Stimulated activated CD8-positive, alpha-beta memory T cell treated with anti-CD3 and anti-CD28 coated beads, Interleukin-4, amount 100 ng/mL, for 24 hours (primary cell): Measurements from ENCODE around the gene OGG1.

Source experiments
- DNase-seq: peaks from one replicate; pipeline ENCODE4 v3.0.0-alpha.2; 2020; ENCODE audit warnings: low read depth

OGG1 gene

GRCh38 chr3:9727743-9728142 lies 22.0 kb upstream of the OGG1 start:
- DNase-seq = no peak

DNA sequence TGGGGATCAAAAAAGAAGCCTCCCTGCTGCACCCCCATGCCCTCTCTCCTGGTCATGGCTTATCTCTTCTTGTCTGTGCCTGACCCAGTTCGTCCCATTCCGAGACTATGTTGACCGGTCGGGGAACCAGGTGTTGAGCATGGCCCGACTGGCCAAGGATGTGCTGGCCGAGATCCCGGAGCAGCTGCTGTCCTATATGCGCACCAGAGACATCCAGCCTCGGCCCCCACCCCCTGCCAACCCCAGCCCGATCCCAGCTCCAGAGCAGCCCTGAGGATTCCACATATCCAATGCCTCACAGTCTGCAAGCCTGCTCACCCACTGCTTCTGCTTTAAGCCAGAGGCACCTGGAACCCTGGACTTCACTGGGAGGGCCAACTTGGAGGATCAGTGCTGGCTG lies 20.3 kb upstream of the OGG1 start:
- no peak for DNase-seq

DNA sequence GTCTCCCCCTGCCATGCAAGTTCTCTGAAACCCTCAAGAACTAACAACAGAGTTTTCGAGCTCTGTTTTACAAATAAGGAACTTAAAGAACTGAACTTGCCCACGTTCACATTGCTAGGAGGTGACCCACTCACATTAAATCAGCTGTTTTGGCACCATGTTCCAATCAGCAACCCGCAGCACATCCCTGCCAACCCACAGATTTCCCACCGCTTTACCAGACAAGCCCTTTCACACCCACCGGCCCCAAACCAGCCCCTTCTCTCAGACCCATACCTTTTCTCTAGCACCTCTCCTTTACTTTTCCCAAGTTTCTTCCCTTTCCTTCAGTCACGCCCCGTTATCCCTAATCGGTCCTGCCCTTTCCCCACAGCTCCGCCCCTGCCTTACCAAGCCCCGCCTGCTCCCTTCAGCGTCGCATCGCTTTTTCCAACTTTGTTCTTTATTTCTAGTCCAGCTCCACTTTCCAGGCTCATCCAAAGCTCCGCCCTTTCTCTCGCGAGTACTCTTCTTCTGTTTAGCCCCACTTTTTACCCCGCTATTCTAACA lies 19.0 kb upstream of the OGG1 start:
- no peak for DNase-seq

DNA sequence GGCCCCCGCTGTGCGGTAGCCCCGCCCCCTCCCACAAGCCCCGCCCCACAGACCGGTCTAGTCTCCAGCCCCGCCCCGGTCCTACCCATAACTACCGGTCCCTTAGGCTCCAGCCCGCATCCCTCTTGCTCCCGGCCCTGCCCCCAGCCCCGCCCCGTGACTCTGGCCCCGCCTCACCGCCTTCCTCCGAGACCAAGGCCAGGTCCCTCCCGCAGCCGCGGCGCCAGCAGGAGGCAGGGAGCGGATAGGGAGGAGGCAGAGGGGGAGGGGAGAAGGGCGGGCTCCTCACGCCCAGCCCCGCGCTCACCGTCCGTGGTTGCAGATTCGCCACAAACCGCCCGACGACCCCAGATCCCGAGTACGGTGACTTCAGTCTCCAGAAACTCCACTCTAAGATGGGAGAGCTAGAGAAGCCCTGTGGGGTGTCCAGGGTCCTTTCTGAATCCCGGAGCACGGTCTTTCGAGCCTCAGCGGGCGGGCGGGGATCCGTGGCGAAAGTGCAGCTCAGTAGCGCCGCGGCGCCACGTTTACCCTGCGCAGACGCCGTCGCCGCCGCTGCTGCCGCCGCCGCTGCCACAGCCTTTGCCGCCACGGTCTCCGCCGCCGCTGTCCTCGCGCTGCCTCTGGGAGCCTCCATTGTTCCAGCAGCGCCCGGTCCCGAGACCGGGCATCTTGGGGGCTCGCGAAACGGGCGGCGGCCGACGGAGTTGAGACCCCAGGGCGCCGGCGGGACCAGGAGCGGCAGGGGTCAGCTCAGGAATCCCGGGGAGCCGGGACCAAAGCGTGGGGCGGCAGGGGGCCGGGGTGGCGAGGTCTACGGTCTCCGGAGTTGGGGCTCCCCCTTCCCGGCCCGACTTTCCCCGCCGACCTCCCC lies 18.3 kb upstream of the OGG1 start, which contains the start of gene BRPF1:
BRPF1 (plus strand) TSS at position 530 of the 874 bp plus-strand sequence. CDS start 2,406 bp downstream, outside the sequence.
- DNase-seq = peak; percentile 100

DNA sequence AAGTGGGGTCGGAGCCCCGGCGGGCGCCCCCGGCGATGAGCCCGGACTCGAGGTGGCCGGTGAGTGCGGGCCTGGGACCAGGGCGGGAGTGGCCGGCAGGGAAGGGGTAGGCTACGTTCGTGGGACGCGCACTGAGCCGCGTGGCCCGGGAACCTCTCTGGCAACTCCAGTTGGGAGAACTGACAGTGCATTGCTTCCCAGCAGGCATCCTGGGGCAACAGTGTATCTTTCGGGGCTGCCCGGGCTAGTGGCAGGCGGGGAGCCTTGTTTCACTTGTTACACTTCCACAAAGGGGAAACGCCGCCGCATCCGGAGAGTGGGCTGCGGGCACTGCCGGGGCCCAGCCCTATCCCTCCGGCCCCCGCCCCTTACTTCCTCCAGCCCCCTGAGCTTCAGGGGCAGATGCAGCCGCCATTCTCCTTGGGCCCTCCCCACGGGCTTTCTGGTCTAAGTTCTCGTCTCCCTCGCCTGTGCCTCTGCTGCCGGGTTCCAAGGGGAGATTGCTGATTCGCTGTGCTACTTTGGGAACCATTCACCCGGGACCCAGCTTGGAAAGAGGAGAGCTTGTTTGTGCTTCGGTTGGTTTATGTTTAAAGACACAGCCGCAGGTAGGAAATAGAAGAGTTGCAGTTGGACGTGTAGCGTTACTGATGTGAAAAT lies 17.5 kb upstream of the OGG1 start:
- DNase-seq = peak; percentile 32

DNA sequence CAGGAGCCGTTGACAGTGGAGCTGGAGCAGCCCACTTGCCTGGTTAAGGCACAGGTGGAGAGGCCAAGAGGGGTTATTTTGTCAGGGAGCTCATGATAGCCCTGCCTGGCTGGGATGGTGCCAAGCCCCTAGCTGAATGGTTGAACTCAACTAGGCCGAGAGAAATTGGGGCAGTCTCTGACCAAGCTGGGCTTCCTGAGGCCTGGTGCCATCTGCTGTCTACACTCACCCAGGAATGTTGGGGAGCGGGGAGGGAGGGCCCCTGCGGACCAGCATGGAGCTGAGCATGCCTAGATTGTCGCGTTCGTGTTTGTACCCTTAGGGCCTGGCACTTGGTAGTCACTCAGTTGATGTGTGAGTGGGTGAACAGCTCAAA lies 17.0 kb upstream of the OGG1 start:
- DNase-seq = no peak

DNA sequence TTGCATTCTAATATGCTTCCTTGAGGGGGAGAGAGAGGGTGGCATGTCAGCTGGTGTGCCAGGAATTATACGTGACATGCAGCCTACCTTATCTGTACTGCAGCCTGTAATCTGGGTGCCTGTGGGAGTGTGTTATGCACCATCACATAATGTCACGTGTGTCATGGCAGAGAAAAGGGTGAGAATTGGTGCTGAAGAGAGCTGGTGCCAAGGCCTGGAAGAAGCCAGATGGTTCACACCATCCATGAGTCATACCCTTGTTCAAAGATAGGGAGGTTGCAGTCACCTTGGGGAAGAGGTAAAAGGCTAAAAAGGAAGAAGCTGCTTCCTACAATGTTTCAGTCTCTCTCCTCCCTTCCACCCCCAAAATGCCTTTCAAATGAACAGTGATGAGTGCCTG lies 12.9 kb upstream of the OGG1 start:
- DNase-seq = no peak

GRCh38 chr3:9739181-9739580 lies 10.6 kb upstream of the OGG1 start:
- DNase-seq = no peak

- DNase-seq = no peak
Measured at GRCh38 chr3:9742560-9742959, 7.2 kb upstream of the OGG1 start.

DNA sequence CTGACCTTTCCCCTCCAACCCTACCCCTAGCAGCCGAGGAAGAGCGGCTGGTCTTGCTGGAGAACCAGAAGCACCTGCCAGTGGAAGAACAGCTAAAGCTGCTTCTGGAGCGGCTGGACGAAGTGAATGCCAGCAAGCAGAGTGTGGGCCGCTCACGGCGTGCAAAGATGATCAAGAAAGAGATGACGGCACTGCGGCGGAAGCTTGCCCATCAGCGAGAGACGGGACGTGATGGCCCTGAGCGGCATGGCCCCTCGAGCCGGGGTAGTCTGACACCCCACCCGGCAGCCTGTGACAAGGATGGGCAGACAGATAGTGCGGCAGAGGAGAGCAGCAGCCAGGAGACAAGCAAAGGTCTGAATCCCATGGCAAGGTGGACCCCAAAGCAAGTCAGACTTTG lies 6.2 kb upstream of the OGG1 start:
- no peak for DNase-seq

- DNase-seq = no peak
Measured at GRCh38 chr3:9744162-9744561, 5.6 kb upstream of the OGG1 start.

GRCh38 chr3:9745521-9745920 lies 4.2 kb upstream of the OGG1 start:
- no peak for DNase-seq

DNA sequence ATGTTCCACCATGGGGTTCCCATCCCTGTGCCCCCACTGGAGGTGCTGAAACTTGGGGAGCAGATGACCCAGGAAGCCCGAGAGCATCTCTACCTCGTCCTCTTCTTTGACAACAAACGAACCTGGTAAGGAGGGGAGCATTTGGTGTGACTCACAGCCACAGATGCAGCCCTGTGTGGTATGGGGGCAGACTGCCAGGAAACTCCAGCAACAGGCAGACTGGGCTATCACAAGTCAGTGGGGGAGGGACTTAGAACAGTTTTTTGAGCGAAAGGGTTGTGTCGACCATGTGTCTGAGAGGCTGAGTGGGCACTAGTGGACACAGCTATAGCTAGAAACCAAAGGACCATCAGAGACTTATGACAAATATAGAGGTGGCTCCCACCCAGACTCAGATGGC lies 3.4 kb upstream of the OGG1 start:
- DNase-seq = peak; percentile 15

GRCh38 chr3:9747267-9747666 lies 2.5 kb upstream of the OGG1 start:
- no peak for DNase-seq

DNA sequence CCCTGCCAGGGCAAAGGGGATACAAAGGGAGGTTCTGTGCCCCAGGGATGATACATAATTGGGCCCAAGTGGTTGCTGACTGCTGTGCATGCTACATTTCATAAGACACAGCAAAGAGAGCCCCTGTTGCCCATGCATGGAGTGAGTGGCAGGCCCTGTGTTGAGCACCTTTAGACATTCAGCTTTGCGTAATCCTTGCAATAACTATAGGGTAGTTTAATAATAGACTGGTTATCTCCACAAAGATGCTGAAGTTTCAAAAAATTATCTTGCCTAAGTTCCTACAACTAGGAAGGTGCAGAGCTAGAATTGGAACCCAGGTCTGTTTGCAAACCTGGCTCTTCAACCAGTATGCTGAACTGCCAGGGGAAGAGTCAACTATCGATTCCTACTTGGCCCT lies 1.7 kb upstream of the OGG1 start:
- no peak for DNase-seq

GRCh38 chr3:9749296-9749644 lies 482 bp upstream of the OGG1 start:
- DNase-seq = no peak

- DNase-seq = no peak
Measured at GRCh38 chr3:9750556-9751411, 1.0 kb downstream of the OGG1 start.

DNA sequence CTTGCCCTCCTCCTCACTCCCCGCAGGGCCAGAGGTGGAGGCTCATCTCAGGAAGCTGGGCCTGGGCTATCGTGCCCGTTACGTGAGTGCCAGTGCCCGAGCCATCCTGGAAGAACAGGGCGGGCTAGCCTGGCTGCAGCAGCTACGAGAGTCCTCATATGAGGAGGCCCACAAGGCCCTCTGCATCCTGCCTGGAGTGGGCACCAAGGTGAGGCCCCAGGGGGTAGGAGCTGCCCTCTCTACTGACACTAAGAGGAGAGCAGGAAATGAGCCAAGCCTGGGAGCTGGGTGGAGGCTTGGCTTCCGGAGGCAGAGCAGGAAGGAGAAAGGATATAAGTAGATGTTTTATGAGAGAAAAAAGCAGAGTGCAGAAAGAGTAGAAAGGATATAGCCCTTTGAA lies 4.9 kb downstream of the OGG1 start:
- DNase-seq = no peak

DNA sequence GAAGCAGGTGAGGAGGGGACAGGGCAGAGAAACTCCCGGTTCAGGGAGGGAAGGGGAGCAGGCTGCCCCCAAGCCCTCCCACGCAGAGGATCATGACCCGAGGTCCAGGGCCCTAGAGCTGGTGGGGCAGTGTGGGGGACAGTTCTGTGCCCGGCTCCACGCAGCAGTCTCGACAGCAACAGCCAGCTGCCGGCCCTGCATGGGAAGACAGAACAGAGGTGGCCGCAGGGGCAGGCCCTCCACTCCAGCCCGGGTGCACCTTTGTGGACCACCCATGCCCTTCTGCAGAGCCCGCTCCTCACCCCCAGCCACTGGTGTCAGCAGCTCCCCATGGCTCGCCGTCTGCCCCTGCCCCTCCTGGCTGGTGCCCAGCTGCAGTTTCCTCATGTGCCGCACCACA lies 7.7 kb downstream of the OGG1 start:
- DNase-seq = no peak

DNA sequence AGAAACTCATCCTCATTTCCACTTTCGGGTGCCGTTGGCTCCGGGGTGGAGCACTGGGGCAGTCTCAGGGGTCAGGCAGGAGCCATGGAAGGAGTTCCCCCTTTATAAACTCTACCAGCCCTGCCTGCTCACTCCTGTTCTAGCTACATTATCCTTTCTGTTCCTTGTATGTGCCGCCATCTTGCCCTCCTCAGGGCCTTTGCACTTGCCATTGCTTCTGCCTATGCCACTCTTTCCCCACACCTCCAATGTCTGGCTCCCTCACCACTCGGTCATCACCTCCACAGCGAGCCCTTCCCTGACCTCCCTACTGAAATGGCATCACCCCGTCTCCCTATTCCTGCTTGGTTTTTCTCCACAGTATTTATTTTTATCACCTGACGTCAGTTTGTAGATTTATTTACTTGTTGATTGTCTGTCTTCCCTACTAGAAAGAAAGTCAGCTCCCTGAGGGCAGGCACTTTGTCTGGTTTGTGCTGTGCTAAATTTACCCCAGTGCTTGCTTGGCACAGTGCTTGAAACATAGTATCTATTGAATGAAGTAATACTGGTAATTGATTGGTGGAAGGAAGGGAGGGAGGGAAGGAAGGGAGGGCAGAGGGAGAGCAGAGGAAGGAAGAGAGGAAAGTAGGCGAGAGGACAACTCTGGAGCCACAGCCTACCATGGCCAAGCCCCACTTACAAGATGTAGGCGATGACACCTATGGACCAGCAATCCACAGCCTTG lies 11.2 kb downstream of the OGG1 start:
- DNase-seq = no peak

DNA sequence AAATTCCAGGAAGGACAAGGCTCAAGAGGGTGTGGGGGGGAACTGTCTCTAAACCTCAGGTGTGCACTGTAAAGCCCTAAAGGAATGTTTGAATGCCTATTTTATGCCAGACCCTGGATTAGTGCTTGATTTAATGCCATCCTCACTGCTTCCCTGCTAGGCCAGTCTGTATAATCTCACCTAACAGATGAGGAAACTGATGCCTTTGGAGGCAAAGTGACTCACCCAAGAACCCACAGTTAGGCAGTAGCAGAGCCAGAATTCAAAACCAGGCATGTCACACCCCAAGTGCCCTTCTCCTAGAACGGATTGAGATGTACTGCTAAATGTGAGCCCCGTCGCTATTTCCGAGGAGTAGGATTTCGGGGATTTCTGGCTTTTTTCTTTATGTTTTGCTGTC lies 12.2 kb downstream of the OGG1 start:
- no peak for DNase-seq

GRCh38 chr3:9762871-9763270 lies 13.1 kb downstream of the OGG1 start:
- no peak for DNase-seq
